DMS153 (cell line): ENCODE data around the gene CHGA.

Source experiments
- DNase-seq: peaks from one replicate; lab custom pipeline; 2025; lab: John Stamatoyannopoulos, UW

CHGA gene

DNA sequence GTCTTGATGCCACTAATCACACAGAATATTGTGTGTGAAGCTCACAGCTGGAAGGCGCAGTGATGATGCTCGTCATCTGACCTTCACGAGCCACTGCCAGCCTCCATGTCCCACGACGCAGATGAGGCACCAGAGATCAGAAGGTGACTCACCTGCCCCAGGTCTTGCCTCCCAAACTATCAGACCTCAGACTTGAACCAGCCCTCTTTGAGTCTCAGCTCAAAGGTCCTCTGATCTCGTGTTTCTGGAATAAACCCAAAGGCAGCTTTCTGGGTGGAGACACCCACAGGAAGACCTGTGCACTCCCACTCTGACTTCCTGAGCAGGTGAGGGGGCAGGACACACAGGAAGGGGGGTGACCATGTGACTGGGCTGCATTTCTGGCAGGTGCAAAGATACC, 19.6 kb upstream of the CHGA start:
- no peak for DNase-seq

GRCh38 chr14:92905667-92906066, 17.3 kb upstream of the CHGA start:
- DNase-seq, result no peak

- DNase-seq, result no peak
These were observed 16.5 kb upstream of the CHGA start for GRCh38 chr14:92906420-92906819.

DNA sequence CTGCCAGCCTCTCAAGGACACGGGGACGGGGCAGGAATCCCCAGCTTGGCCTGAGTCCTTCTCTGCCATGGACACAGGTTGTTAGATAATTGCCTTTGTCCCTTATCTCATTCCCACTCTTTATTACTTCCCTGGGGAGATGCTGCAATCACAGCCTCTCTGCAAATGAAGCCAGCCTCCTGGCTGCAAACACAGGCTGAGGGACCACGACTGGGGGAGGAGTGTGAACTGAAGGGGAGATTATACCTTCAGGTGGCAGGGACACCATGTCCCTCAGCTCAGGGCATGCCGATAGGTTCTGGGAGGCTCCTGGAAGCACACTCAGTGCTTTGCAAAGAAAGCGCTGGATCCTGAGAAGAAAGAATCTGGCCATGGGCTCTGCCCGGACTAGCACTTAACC, 16.1 kb upstream of the CHGA start:
- peak; percentile 50 for DNase-seq

- no peak for DNase-seq
These were observed 15.5 kb upstream of the CHGA start for GRCh38 chr14:92907316-92907911.

DNA sequence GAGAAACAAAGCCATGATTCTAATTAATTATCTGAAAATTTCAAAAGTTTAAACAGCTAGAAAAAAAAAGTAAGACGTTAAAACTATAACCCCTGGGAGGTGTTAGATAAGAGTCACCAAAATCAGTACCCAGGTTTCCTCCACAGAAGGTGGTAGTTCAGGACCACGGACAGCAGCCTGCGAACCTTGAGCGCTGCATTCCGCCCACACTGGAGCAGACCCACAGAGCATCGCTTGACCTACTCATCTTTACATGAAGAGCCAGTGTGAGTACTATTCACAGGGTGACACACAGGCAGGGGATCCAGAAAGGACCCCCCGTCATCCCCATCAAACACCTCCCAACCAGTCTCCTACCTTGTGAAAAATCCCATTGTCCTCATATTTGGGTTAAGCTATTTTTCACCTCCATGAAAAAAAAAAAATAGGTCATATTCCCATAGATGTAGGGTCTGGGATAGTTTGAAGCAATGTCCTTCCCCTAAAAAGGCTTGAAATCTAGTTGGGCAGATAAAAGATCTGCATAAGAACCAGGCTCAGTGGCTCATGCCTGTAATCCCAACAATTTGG, 8.8 kb upstream of the CHGA start:
- no peak for DNase-seq

DNA sequence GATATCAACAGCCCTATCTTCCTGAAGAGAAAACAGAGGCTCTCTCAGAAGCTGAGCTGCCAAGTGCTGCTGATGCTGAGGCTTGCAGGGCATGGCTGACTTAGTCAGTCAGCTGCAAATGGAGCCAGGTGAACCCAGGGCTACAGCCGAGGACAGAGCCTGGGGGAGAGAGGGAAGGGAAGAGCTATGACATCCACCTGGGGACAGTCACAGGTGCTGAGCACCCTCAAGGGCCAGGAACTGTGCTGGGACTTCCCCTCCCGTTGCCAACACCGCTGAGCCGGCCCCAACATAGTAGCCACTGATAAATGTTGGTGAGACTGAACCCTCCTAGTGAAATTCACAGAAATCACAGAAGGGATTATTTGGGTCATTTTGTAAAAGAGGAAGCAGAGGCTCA, 6.7 kb upstream of the CHGA start:
- no peak for DNase-seq

DNA sequence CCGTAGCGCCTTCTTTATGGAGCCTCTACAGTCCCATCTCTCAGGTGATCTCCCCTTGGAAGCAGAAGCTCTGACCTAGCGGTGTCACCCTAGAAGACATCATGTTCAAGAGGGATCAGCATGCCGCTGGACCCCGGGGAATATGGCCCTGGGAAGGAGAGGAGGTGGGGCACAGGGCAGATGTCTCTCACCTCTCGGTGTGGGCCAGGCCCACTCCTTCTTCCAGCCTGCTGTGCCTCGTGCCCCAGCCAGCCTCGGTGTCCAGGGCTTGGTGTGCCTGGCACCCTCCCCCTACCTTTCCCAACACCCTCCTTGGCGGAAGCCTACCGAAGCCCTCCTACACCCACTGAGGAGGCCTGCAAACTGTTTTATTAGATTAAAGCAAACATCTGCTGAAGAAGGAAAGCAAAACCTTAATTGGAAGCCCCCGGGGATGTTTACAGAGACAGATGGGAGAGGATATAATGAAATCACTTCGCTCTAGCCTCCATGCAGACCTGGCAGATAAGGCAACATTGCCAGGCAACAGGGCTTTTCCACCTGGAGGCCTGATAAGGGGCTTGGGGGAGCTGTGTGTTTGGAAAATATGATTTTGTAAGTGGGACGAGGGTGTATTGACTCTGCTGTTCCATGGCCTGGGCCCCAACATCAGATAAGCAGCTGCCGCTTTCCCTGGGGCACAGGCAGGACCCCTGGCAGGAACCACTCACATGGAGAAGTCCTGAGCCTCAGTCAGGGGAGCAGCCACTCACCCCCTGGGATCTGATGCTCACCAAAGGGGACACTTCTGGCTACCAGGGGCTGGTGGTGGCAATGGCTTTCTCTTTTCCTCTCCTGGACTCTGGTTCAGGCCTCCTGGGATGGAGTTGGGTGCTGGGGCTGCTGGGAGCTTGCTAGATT, 5.7 kb upstream of the CHGA start:
- no peak for DNase-seq

- DNase-seq, result no peak
These were observed 5.0 kb upstream of the CHGA start for GRCh38 chr14:92917956-92918355.

DNA sequence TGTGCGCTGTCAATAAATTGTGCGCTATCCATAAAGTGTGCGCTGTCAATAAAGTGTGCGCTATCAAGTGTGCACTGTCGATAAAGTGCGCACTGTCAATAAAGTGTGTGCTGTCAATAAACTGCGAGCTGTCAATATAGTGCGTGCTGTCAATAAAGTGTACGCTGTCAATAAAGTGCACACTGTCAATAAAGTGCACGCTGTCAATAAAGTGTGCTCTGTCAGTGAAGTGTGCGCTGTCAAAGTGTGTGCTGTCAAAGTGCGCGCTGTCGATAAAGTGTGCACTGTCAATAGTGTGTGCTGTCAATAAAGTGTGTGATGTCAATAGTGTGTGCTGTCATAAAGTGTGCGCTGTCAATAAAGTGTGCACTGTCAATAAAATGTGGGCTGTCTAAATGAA, 2.9 kb upstream of the CHGA start:
- no peak for DNase-seq

DNA sequence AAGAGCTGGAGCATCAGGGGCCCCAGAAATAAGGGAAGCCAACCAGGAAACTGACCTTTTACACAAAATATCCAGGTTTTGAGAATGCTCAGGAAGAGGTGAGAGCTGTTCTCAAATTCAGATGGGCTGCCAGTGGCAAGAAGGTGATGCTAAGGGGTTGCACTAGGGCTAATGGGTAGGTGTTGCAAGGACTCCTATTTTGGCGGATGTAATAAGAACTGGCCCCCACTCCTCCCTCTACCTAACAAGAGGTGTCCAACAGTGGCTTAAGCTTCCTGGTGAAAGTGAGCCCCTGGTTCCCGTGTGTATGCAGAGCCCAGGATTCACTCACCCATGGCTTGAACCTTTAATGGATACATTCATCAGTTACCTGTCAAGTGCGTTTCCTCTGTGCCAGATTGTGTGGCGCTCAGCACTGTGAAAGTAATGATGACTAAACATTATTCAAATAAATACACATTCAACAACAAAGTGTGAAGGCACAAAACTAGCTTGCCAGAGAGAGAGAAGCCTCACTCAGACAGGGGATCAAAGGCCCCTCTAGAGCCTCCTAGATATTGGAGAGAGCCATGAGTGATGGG, 705 bp upstream of the CHGA start:
- DNase-seq, result peak; percentile 50

DNA sequence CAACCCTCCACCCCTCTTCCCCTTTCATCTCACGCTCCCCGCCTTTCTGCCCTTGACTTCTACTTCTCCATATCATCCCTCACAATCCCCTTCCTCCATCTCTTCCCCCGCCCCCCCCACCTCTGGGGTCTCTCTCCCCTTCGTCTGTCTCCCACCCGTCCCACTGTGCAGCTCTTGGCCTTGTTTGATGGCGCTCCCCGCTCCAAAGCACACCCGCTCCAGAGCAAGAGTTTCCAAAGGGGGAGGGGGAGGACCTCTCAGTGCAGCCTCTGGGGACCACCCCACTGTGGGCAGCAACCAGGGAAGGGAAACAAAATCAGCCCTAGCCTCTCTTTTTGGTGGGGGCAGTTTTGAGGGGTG, 774 bp downstream of the CHGA start:
- DNase-seq, result no peak

DNA sequence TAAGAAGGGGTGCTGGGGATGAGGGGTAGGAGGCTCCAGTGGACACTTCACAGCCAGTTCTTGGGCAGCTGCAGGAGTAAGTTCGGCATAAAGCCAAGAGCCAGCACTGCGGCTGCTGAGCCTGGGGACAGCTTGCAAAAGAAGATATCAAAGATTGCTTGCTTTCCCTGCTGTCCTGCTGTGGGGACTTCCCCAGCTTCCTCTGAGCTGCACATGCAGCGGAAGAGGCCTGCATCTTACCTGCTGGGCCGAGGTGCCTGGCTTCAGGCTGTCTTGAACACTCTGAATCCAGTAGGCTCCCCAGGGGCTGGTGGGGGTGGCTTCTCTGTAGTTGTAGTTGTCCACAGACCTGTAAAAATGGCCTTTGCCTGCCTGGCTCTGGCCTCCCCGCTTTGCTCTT, 1.3 kb downstream of the CHGA start:
- no peak for DNase-seq

DNA sequence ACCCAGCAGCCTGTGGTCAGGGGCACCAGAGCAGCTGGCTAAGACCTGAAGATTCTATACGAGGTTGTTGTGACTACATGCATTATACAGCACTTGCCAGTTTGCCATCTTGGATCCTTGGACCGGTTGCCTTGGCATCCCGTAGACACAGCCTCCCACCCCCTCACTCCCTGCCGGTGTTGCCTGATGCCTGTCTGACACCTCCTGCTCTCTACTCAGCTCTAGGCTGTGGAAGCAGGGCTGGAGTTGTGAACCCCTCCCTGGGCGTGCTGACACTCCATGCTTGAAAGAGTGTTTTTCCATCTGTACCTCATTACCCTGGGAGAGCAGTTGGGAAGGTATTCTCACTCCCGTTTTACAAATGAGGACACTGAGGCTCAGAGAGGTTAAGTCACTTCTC, 2.5 kb downstream of the CHGA start:
- no peak for DNase-seq

- no peak for DNase-seq
These were observed 3.4 kb downstream of the CHGA start for GRCh38 chr14:92926180-92926845.

GRCh38 chr14:92926931-92927330, 4.0 kb downstream of the CHGA start:
- DNase-seq, result no peak

GRCh38 chr14:92927349-92928257, 4.7 kb downstream of the CHGA start:
- DNase-seq, result no peak

DNA sequence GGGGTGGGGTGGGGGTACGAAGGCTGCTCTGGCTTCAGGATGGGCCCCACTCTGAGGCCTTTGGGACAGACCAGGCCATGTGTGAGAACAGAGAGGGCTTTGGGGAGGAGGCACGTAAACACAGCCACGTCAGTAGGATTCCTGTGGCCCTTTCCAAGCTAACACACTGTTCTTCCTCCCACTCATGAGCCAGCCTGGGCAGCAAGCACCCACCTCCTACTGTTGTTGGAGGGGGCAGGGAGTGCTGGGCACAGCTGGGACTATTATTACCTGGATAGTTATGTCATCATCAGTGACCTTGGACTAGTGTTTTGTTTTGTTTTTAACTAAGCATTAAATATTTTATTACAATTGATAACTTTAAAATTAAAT, 5.3 kb downstream of the CHGA start:
- no peak for DNase-seq

- no peak for DNase-seq
These were observed 6.2 kb downstream of the CHGA start for GRCh38 chr14:92928961-92929688.

GRCh38 chr14:92929689-92930608, 7.0 kb downstream of the CHGA start:
- no peak for DNase-seq
